ENCODE data around the gene TBR1.

GRCh38 chr2:161386228-161386824 is 29.8 kb upstream of the TBR1 start:
- TF ChIP-seq, protein P1, sequence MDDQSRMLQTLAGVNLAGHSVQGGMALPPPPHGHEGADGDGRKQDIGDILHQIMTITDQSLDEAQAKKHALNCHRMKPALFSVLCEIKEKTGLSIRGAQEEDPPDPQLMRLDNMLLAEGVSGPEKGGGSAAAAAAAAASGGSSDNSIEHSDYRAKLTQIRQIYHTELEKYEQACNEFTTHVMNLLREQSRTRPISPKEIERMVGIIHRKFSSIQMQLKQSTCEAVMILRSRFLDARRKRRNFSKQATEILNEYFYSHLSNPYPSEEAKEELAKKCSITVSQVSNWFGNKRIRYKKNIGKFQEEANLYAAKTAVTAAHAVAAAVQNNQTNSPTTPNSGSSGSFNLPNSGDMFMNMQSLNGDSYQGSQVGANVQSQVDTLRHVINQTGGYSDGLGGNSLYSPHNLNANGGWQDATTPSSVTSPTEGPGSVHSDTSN (IDR thresholded peaks at IDR 0.05) = no peak
- TF ChIP-seq RFX5 (IDR thresholded peaks at IDR 0.05; ENCODE audit: low read length) (no peak), RCOR1 (IDR thresholded peaks at IDR 0.05; ENCODE audit: low read length) (no peak), EZH2phosphoT487 (IDR thresholded peaks at IDR 0.05; ENCODE audit: borderline replicate concordance, low read depth) (no peak), YY1 (IDR thresholded peaks at IDR 0.05; ENCODE audit: low read depth) (no peak)
- TF ChIP-seq, protein P2, sequence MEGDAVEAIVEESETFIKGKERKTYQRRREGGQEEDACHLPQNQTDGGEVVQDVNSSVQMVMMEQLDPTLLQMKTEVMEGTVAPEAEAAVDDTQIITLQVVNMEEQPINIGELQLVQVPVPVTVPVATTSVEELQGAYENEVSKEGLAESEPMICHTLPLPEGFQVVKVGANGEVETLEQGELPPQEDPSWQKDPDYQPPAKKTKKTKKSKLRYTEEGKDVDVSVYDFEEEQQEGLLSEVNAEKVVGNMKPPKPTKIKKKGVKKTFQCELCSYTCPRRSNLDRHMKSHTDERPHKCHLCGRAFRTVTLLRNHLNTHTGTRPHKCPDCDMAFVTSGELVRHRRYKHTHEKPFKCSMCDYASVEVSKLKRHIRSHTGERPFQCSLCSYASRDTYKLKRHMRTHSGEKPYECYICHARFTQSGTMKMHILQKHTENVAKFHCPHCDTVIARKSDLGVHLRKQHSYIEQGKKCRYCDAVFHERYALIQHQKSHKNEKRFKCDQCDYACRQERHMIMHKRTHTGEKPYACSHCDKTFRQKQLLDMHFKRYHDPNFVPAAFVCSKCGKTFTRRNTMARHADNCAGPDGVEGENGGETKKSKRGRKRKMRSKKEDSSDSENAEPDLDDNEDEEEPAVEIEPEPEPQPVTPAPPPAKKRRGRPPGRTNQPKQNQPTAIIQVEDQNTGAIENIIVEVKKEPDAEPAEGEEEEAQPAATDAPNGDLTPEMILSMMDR (IDR thresholded peaks at IDR 0.05) = no peak
